GM12878 (cell line): ENCODE data around the gene TSC22D4. TPM values are rescaled to one million over a fixed set of nuclear protein-coding genes. Genes with fewer than 3 reads are reported as not detected.

ENCODE experiments used
- ATAC-seq: fragments of 200-7000 bp; cut with Tn5 transposase; 3 replicates; pipeline ENCODE4 v1.9.1; 2020; ENCODE audit warnings: mild to moderate bottlenecking, moderate library complexity
- BruUV-seq: library from RNA; stranded (reverse); fragments of 400-500 nt; replicated peaks from 2 replicates; lab custom pipeline; 2021; lab: Mats Ljungman, UMichigan
- CTCF ChIA-PET: fragments of 300-600 bp; sonication (Branson Sonifier 250); formaldehyde crosslinking; extraction: SDS; loops from one replicate; lab custom pipeline; 2021; ENCODE audit warnings: inconsistent platforms; lab: Yijun Ruan, JAX
- POLR2A ChIA-PET: fragments of 350-600 bp; formaldehyde crosslinking; extraction: SDS; loops from one replicate; lab custom pipeline; 2021; ENCODE audit warnings: inconsistent platforms; lab: Charles Lee
- RAD21 ChIA-PET: fragments of 300-600 bp; sonication (Branson Sonifier 250); formaldehyde crosslinking; loops from one replicate; lab custom pipeline; 2023; ENCODE audit warnings: antibody characterized with exemption; ENCODE audit not compliant: unreplicated experiment; lab: Charles Lee
- SMC1A ChIA-PET: fragments of 300-600 bp; sonication (Branson Sonifier 250); formaldehyde crosslinking; loops from one replicate; lab custom pipeline; 2023; ENCODE audit not compliant: unreplicated experiment, uncharacterized antibody; lab: Charles Lee
- DNase-seq: peaks from one replicate; pipeline ENCODE4 v3.0.0-alpha.2; 2011; ENCODE audit warnings: low read depth, low spot score
- FAIRE-seq: peaks from 3 replicates; lab custom pipeline; 2011; peaks lifted over from hg19 to GRCh38; lab: Jason Lieb, UNC
- H2AFZ ChIP-seq: 2 replicates; pipeline ENCODE4 v1.6.0; 2011; ENCODE audit warnings: low read depth, low read length, control low read depth; ENCODE audit not compliant: control insufficient read depth
- H3K27ac ChIP-seq: 2 replicates; pipeline ENCODE4 v1.5.1; 2011; ENCODE audit warnings: control low read depth; ENCODE audit not compliant: control insufficient read depth, insufficient read depth
- H3K27me3 ChIP-seq, 2 experiments: replicated peaks in 1 of 2; 2 replicates each; pipeline versions ENCODE4 v1.6.0 to v1.6.1; 2011; ENCODE audit warnings: low read length in 1 of 2; ENCODE audit not compliant: control insufficient read depth in 2 of 2, insufficient read depth in 2 of 2
- H3K36me3 ChIP-seq, 2 experiments: 2 replicates each; pipeline ENCODE4 v1.5.1; 2011; ENCODE audit warnings: low read length in 1 of 2; ENCODE audit not compliant: control insufficient read depth in 2 of 2, insufficient read depth in 2 of 2
- H3K4me1 ChIP-seq: 2 replicates; pipeline ENCODE4 v1.6.1; 2011; ENCODE audit warnings: mild to moderate bottlenecking, low read length, moderate library complexity, mixed read lengths; ENCODE audit not compliant: control insufficient read depth, insufficient read depth
- H3K4me2 ChIP-seq: 2 replicates; pipeline ENCODE4 v1.6.0; 2011; ENCODE audit warnings: control low read depth; ENCODE audit not compliant: control insufficient read depth, insufficient read depth
- H3K4me3 ChIP-seq: fragments of 200-600 bp; sonication (generic); 2 replicates; pipeline ENCODE4 v1.5.1; 2016
- H3K79me2 ChIP-seq: 2 replicates; pipeline ENCODE4 v1.6.0; 2011; ENCODE audit warnings: low read length; ENCODE audit not compliant: control insufficient read depth, insufficient read depth
- H3K9ac ChIP-seq: 2 replicates; pipeline ENCODE4 v1.8.0; 2011; ENCODE audit warnings: low read length, control low read depth, mixed read lengths; ENCODE audit not compliant: control insufficient read depth, insufficient read depth
- H3K9me3 ChIP-seq: replicated peaks from 3 replicates; pipeline ENCODE4 v1.5.1; 2011; ENCODE audit warnings: mild to moderate bottlenecking, low read length; ENCODE audit not compliant: control insufficient read depth, insufficient read depth
- H4K20me1 ChIP-seq: 2 replicates; pipeline ENCODE4 v1.6.0; 2011; ENCODE audit not compliant: control insufficient read depth, insufficient read depth
- STAT1 ChIP-seq: fragments of 450-650 bp; conservative IDR thresholded peaks from 2 replicates; pipeline ENCODE4 v1.6.1; 2014; ENCODE audit warnings: antibody characterized with exemption, mild to moderate bottlenecking
- WGBS: methylation state at CpG from one replicate; pipeline ENCODE4 v1.1.6; 2016; ENCODE audit warnings: low lambda C conversion rate; ENCODE audit not compliant: insufficient replicate concordance, insufficient coverage; ENCODE audit errors: missing lambda C conversion rate; 5-methylcytosine and 5-hydroxymethylcytosine counted together
- in situ Hi-C: fragments of 300-500 bp; cut with MboI; formaldehyde crosslinking; loops from 9 replicates; pipeline ENCODE4 v1.14.3; 2018; ENCODE audit warnings: mixed read lengths
- intact Hi-C: fragments of 100-400 bp; cut with micrococcal nuclease; formaldehyde crosslinking; loops from one replicate; pipeline ENCODE4 v1.14.2; 2022; ENCODE audit not compliant: unreplicated experiment
- polyA plus RNA-seq, 11 experiments: library from polyadenylated mRNA; depleted of rRNA in 4 of 11; unstranded in 6 of 11; stranded (reverse) in 5 of 11; fragments of >200 nt; fragmentation: Nextera tagmentation in 4 of 11; fragmentation: Illumina TruSeq in 1 of 11; extraction: Ambion mirVana in 4 of 11; extraction: Trizol in 1 of 11; gene quantifications; 1 replicate in 1 of 11; 2 replicates in 10 of 11; pipeline versions ENCODE4 v1.2.1 to v1.2.3, GENCODE V29; 2011 to 2016; ENCODE audit warnings: inconsistent platforms in 2 of 11, missing spikeins in 2 of 11, low read depth in 1 of 11
- total RNA-seq, 4 experiments: library from RNA; depleted of rRNA in 3 of 4; stranded (reverse); fragments of >200 nt in 3 of 4; fragmentation: Illumina TruSeq in 1 of 4; extraction: Trizol in 1 of 4; gene quantifications; 2 replicates each; pipeline versions ENCODE4 v1.2.1 to v1.2.3, GENCODE V29; 2013 to 2021
- TF ChIP-seq, protein P1 (sequence below): fragments of 450-650 bp; formaldehyde crosslinking; IDR thresholded peaks from 2 replicates; pipeline ENCODE4 v1.4.0; 2022; ENCODE audit warnings: mild to moderate bottlenecking, moderate library complexity

TSC22D4 gene
- total and polyA plus RNA-seq, 10 of the 15 experiments (the other 5 are each of a cell fraction or from before 2014, with no cell fraction given), result 0.50 to 65.7 (median 24.4) TPM

DNA sequence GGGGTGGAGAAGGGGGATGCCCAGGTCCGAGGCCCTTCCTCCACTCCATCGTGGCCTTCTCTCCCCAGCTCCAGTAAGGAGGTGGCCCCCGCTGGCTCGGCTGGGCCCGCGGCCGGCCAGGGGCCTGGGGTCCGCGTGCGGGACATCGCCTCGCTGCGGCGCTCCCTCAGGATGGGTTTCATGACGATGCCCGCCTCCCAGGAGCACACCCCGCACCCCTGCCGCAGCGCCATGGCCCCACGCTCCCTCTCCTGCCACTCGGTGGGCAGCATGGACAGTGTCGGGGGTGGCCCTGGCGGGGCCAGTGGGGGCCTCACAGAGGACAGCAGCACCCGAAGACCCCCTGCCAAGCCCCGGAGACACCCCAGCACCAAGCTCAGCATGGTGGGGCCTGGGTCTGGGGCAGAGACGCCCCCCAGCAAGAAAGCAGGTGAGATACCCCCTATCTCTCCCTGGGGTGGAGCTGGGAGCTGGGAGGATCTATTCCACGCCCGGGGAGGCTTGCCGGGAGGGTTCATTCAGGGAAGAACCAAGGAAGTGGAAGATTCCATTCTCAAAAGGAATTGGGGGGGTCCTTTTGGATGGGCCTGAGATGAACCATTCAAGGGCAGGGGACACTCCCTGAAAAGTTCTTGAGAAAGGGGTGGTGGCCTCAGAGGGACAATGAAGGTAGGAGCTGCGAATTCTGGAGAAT, 7.9 kb upstream of the TSC22D4 start:
- no peak for DNase-seq
- WGBS, result 75% methylated on average over 24 of the region's 30 CpGs
- ATAC-seq, result no peak
- CTCF ChIA-PET, result interaction anchor here (0.6 to 1.2 kb wide), 2 partner anchors 36 to 73 kb away, joined by 3 to 10 read pairs; no protein-coding TSS in a partner anchor
- H3K4me3 ChIP-seq, result no peak overlapping the region
- peaks cover 7% of the 10 kb centered on the region for H3K4me1 ChIP-seq
- RAD21 ChIA-PET, result interaction anchor here (1.6 kb wide), 1 partner anchor 73 kb away, joined by 5 read pairs; no protein-coding TSS in a partner anchor
- in situ Hi-C loops, result no loop called here
- no TSS peak for BruUV-seq
- no peak for TF ChIP-seq STAT1
- POLR2A ChIA-PET, result no interaction called here
- no peak for FAIRE-seq
- H3K79me2 ChIP-seq, result no peaks in the 10 kb centered on the region
- no peaks in the 10 kb centered on the region for H3K27me3 ChIP-seq
- no peak overlapping the region for H3K4me2 ChIP-seq
- no peaks in the 10 kb centered on the region for H3K36me3 ChIP-seq
- no peak overlapping the region for H2AFZ ChIP-seq
- no peak overlapping the region for H3K9ac ChIP-seq
- no peaks in the 10 kb centered on the region for H4K20me1 ChIP-seq
- intact Hi-C loops, result no loop called here
- SMC1A ChIA-PET, result interaction anchor here (0.8 kb wide), 1 partner anchor 17 kb away, joined by 3 read pairs; no protein-coding TSS in a partner anchor
- H3K27ac ChIP-seq, result no peak overlapping the region
- no peaks in the 10 kb centered on the region for H3K9me3 ChIP-seq

GRCh38 chr7:100486111-100486636, 7.2 kb upstream of the TSC22D4 start:
- in situ Hi-C loops (no loop called here), intact Hi-C loops (no loop called here)
- H3K36me3 ChIP-seq, result no peaks in the 10 kb centered on the region
- H3K4me3 ChIP-seq, result no peak overlapping the region
- no peak for FAIRE-seq
- H4K20me1 ChIP-seq, result no peaks in the 10 kb centered on the region
- no peak overlapping the region for H3K4me2 ChIP-seq
- no TSS peak for BruUV-seq
- no peak overlapping the region for H2AFZ ChIP-seq
- DNase-seq, result no peak
- H3K79me2 ChIP-seq, result no peaks in the 10 kb centered on the region
- no peak overlapping the region for H3K27ac ChIP-seq
- peaks cover 7% of the 10 kb centered on the region for H3K4me1 ChIP-seq
- no peaks in the 10 kb centered on the region for H3K9me3 ChIP-seq
- ChIA-PET RAD21 (no interaction called here), CTCF (interaction anchor here (0.6 to 1.2 kb wide), 3 partner anchors 23 to 159 kb away, joined by 3 to 10 read pairs (median 4); no protein-coding TSS in a partner anchor), POLR2A (no interaction called here), SMC1A (no interaction called here)
- TF ChIP-seq, protein P1, sequence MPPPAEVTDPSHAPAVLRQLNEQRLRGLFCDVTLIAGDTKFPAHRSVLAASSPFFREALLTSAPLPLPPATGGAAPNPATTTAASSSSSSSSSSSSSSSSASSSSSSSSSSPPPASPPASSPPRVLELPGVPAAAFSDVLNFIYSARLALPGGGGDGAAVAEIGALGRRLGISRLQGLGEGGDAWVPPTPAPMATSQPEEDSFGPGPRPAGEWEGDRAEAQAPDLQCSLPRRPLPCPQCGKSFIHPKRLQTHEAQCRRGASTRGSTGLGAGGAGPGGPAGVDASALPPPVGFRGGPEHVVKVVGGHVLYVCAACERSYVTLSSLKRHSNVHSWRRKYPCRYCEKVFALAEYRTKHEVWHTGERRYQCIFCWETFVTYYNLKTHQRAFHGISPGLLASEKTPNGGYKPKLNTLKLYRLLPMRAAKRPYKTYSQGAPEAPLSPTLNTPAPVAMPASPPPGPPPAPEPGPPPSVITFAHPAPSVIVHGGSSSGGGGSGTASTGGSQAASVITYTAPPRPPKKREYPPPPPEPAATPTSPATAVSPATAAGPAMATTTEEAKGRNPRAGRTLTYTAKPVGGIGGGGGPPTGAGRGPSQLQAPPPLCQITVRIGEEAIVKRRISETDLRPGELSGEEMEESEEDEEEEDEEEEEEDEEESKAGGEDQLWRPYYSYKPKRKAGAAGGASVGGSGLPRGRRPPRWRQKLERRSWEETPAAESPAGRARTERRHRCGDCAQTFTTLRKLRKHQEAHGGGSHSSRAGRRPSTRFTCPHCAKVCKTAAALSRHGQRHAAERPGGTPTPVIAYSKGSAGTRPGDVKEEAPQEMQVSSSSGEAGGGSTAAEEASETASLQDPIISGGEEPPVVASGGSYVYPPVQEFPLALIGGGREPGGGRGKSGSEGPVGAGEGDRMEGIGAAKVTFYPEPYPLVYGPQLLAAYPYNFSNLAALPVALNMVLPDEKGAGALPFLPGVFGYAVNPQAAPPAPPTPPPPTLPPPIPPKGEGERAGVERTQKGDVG, result no peak
- 25% methylated on average over 4 of the region's 5 CpGs for WGBS
- no peaks in the 10 kb centered on the region for H3K27me3 ChIP-seq
- ATAC-seq, result no peak
- no peak overlapping the region for H3K9ac ChIP-seq
